ENCODE measurements around the gene CLMN.

Gene CLMN

GRCh38 chr14:95250936-95251335 is 68.8 kb downstream of the CLMN start:
- TF ChIP-seq EZH2 (IDR thresholded peaks at IDR 0.05): no peak
- TF ChIP-seq FOXP2 (optimal IDR thresholded peaks at IDR 0.05; ENCODE audit: control extremely low read depth, extremely low read length, insufficient read depth): no peak
- no peak for TF ChIP-seq POLR2AphosphoS5 (IDR thresholded peaks at IDR 0.05; ENCODE audit: borderline replicate concordance, low read depth, low read length)
- peak overlapping the region; percentile 68; the same call in 1 of the 2 replicates for H3K27ac ChIP-seq

GRCh38 chr14:95250140-95250769 is 69.5 kb downstream of the CLMN start:
- TF ChIP-seq POLR2AphosphoS5 (IDR thresholded peaks at IDR 0.05; ENCODE audit: borderline replicate concordance, low read depth, low read length): no peak
- TF ChIP-seq EZH2 (IDR thresholded peaks at IDR 0.05): no peak
- no peak for TF ChIP-seq FOXP2 (optimal IDR thresholded peaks at IDR 0.05; ENCODE audit: control extremely low read depth, extremely low read length, insufficient read depth)
- DNase-seq (ENCODE audit: low read depth, low spot score): no peak
- H3K9me3 ChIP-seq (ENCODE audit: low read depth, low read length): no peaks in the 10 kb centered on the region
- no peaks in the 10 kb centered on the region for H3K36me3 ChIP-seq (ENCODE audit: insufficient read depth, low read length)
- peak overlapping the region; percentile 68 for H3K27ac ChIP-seq
- peak overlapping the region; percentile 1 for H3K4me3 ChIP-seq
- no peak overlapping the region for H3K9ac ChIP-seq (ENCODE audit: insufficient read length)

More at GRCh38 chr14:95250936-95251335, 68.8 kb downstream of the CLMN start:
- DNase-seq (ENCODE audit: low read depth, low spot score): no peak
- H3K9me3 ChIP-seq (ENCODE audit: low read depth, low read length): no peaks in the 10 kb centered on the region
- H3K36me3 ChIP-seq (ENCODE audit: insufficient read depth, low read length): no peaks in the 10 kb centered on the region
- peak overlapping the region; percentile 1; the same call in 1 of the 2 replicates for H3K4me3 ChIP-seq
- H3K9ac ChIP-seq (ENCODE audit: insufficient read length): no peak overlapping the region

- Histone ChIP-seq H3K9ac (ENCODE audit: insufficient read length) (no peak overlapping the region), H3K27ac (no peak overlapping the region), H3K36me3 (ENCODE audit: insufficient read depth, low read length) (no peaks in the 10 kb centered on the region), H3K4me3 (no peak overlapping the region), H3K9me3 (ENCODE audit: low read depth, low read length) (no peaks in the 10 kb centered on the region)
- TF ChIP-seq FOXP2 (optimal IDR thresholded peaks at IDR 0.05; ENCODE audit: control extremely low read depth, extremely low read length, insufficient read depth) (no peak), POLR2AphosphoS5 (IDR thresholded peaks at IDR 0.05; ENCODE audit: borderline replicate concordance, low read depth, low read length) (no peak), EZH2 (IDR thresholded peaks at IDR 0.05) (no peak)
- DNase-seq (ENCODE audit: low read depth, low spot score): no peak
These were observed 71.3 kb downstream of the CLMN start for GRCh38 chr14:95248432-95248831.

- no peak overlapping the region for H3K4me3 ChIP-seq
- no peaks in the 10 kb centered on the region for H3K9me3 ChIP-seq (ENCODE audit: low read depth, low read length)
- H3K9ac ChIP-seq (ENCODE audit: insufficient read length): no peak overlapping the region
- no peaks in the 10 kb centered on the region for H3K36me3 ChIP-seq (ENCODE audit: insufficient read depth, low read length)
- no peak overlapping the region for H3K27ac ChIP-seq
- TF ChIP-seq POLR2AphosphoS5 (IDR thresholded peaks at IDR 0.05; ENCODE audit: borderline replicate concordance, low read depth, low read length) (no peak), FOXP2 (optimal IDR thresholded peaks at IDR 0.05; ENCODE audit: control extremely low read depth, extremely low read length, insufficient read depth) (no peak), EZH2 (IDR thresholded peaks at IDR 0.05) (no peak)
- DNase-seq (ENCODE audit: low read depth, low spot score): no peak
These were observed 72.8 kb downstream of the CLMN start for GRCh38 chr14:95246870-95247269.

- no peak for DNase-seq (ENCODE audit: low read depth, low spot score)
- no peak overlapping the region for H3K4me3 ChIP-seq
- H3K36me3 ChIP-seq (ENCODE audit: insufficient read depth, low read length): no peaks in the 10 kb centered on the region
- TF ChIP-seq POLR2AphosphoS5 (IDR thresholded peaks at IDR 0.05; ENCODE audit: borderline replicate concordance, low read depth, low read length): no peak
- no peak for TF ChIP-seq EZH2 (IDR thresholded peaks at IDR 0.05)
- no peak overlapping the region for H3K27ac ChIP-seq
- H3K9me3 ChIP-seq (ENCODE audit: low read depth, low read length): no peaks in the 10 kb centered on the region
- H3K9ac ChIP-seq (ENCODE audit: insufficient read length): no peak overlapping the region
These were observed 74.4 kb downstream of the CLMN start for GRCh38 chr14:95245334-95245733.

GRCh38 chr14:95244587-95244986 is 75.1 kb downstream of the CLMN start:
- TF ChIP-seq POLR2AphosphoS5 (IDR thresholded peaks at IDR 0.05; ENCODE audit: borderline replicate concordance, low read depth, low read length) (no peak), FOXP2 (optimal IDR thresholded peaks at IDR 0.05; ENCODE audit: control extremely low read depth, extremely low read length, insufficient read depth) (no peak), EZH2 (IDR thresholded peaks at IDR 0.05) (no peak)
- no peak for DNase-seq (ENCODE audit: low read depth, low spot score)
- Histone ChIP-seq H3K9me3 (ENCODE audit: low read depth, low read length) (no peaks in the 10 kb centered on the region), H3K36me3 (ENCODE audit: insufficient read depth, low read length) (no peaks in the 10 kb centered on the region), H3K27ac (no peak overlapping the region), H3K9ac (ENCODE audit: insufficient read length) (no peak overlapping the region), H3K4me3 (no peak overlapping the region)

- no peak overlapping the region for H3K27ac ChIP-seq
- no peak for DNase-seq (ENCODE audit: low read depth, low spot score)
- H3K9me3 ChIP-seq (ENCODE audit: low read depth, low read length): no peaks in the 10 kb centered on the region
- no peaks in the 10 kb centered on the region for H3K36me3 ChIP-seq (ENCODE audit: insufficient read depth, low read length)
- TF ChIP-seq EZH2 (IDR thresholded peaks at IDR 0.05) (no peak), POLR2AphosphoS5 (IDR thresholded peaks at IDR 0.05; ENCODE audit: borderline replicate concordance, low read depth, low read length) (no peak), FOXP2 (optimal IDR thresholded peaks at IDR 0.05; ENCODE audit: control extremely low read depth, extremely low read length, insufficient read depth) (no peak)
- no peak overlapping the region for H3K4me3 ChIP-seq
- no peak overlapping the region for H3K9ac ChIP-seq (ENCODE audit: insufficient read length)
These were observed 76.8 kb downstream of the CLMN start for GRCh38 chr14:95242870-95243269.

- no peak for TF ChIP-seq POLR2AphosphoS5 (IDR thresholded peaks at IDR 0.05; ENCODE audit: borderline replicate concordance, low read depth, low read length)
- TF ChIP-seq FOXP2 (optimal IDR thresholded peaks at IDR 0.05; ENCODE audit: control extremely low read depth, extremely low read length, insufficient read depth): no peak
- TF ChIP-seq EZH2 (IDR thresholded peaks at IDR 0.05): no peak
- DNase-seq (ENCODE audit: low read depth, low spot score): no peak
- H3K9me3 ChIP-seq (ENCODE audit: low read depth, low read length): no peaks in the 10 kb centered on the region
These were observed 78.6 kb downstream of the CLMN start for GRCh38 chr14:95240859-95241813.

More at GRCh38 chr14:95240859-95241813, 78.6 kb downstream of the CLMN start:
- no peak overlapping the region for H3K4me3 ChIP-seq
- H3K36me3 ChIP-seq (ENCODE audit: insufficient read depth, low read length): no peaks in the 10 kb centered on the region
- no peak overlapping the region for H3K9ac ChIP-seq (ENCODE audit: insufficient read length)
- no peak overlapping the region for H3K27ac ChIP-seq
